Fibroblast of mammary gland (primary cell): ENCODE results near the gene MED9.
A peak's percentile ranks its signal among the peaks of the same experiment; 100 is the strongest.
"Not testable (repeated sequence)": the region's sequence is repeated elsewhere in the genome, so short reads cannot be mapped to it uniquely, and the experiment has no call there.

Experiments used
- DNase-seq: peaks from one replicate; pipeline ENCODE4 v3.0.0-alpha.2; 2010; ENCODE audit warnings: low read depth
- H3K4me3 ChIP-seq: 2 replicates; pipeline ENCODE4 v1.5.1; 2011; ENCODE audit warnings: low read depth, mild to moderate bottlenecking, low read length, moderate library complexity; ENCODE audit not compliant: control insufficient read depth
- TF ChIP-seq, protein P1 (sequence below): conservative IDR thresholded peaks from 2 replicates; pipeline ENCODE4 v1.5.1; 2011; ENCODE audit warnings: low read depth, low read length, inconsistent platforms; ENCODE audit not compliant: control insufficient read depth, insufficient read depth

MED9 gene

GRCh38 chr17:17476865-17477467 is at the start of gene MED9:
Gene MED9, plus strand, starts transcription at chr17:17477000. Its CDS starts 42 bp downstream, at chr17:17477042.
- DNase-seq = peak; percentile 90
- peak within 1 kb of the TSS; percentile 94 for H3K4me3 ChIP-seq
- TF ChIP-seq, protein P1, sequence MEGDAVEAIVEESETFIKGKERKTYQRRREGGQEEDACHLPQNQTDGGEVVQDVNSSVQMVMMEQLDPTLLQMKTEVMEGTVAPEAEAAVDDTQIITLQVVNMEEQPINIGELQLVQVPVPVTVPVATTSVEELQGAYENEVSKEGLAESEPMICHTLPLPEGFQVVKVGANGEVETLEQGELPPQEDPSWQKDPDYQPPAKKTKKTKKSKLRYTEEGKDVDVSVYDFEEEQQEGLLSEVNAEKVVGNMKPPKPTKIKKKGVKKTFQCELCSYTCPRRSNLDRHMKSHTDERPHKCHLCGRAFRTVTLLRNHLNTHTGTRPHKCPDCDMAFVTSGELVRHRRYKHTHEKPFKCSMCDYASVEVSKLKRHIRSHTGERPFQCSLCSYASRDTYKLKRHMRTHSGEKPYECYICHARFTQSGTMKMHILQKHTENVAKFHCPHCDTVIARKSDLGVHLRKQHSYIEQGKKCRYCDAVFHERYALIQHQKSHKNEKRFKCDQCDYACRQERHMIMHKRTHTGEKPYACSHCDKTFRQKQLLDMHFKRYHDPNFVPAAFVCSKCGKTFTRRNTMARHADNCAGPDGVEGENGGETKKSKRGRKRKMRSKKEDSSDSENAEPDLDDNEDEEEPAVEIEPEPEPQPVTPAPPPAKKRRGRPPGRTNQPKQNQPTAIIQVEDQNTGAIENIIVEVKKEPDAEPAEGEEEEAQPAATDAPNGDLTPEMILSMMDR = no peak

DNA sequence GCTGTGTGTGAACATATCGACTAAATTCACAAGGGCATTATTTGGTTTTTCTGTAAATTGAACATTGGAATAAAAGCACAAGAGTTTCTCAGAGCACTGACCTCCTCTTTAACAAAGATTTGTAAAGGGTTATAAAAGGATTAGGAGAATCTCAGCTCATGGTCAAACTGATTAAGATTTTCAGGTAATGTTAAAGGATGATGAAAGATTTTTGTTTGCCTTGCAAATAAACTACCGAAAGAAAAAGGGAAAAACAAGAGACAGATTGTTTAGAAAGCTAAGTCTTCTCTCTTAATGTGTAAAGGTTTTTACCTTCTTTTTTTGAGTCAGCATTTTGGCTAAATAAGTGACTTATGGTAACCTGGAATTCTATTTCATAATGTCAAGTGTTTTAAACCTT is 47.6 kb upstream of the MED9 start:
- H3K4me3 ChIP-seq = no peak overlapping the region
- TF ChIP-seq, protein P1 = no peak
- DNase-seq = no peak

DNA sequence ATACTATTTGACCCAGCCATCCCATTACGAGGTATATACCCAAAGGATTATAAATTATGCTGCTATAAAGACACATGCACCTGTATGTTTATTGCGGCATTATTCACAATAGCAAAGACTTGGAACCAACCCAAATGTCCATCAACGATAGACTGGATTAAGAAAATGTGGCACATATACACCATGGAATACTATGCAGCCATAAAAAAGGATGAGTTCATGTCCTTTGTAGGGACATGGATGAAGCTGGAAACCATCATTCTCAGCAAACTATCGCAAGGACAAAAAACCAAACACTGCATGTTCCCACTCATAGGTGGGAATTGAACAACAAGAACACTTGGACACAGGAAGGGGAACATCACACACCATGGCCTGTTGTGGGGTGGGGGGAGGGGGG is 45.9 kb upstream of the MED9 start:
- not testable (repeated sequence) for H3K4me3 ChIP-seq, DNase-seq

DNA sequence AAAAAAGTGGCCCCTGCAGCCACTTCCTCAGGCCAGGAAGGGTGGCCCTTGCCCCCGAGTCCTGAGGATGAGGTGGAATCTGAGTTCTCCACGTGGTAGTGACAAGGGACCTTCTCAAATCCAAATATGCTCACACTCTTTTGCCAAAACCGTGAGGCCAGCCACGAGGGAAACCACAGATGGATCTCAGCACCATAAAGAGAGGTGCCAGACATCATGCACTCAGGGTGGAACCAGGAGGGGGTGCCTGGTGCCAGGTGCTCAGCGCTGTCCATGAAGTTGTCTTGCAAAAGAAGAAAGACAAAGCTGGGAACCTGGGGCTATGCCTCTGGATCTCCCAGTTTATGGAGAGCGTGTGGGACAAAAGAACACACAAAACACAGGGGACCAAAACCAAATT is 45.2 kb upstream of the MED9 start:
- DNase-seq = no peak
- no peak overlapping the region for H3K4me3 ChIP-seq
- TF ChIP-seq, protein P1 = no peak

DNA sequence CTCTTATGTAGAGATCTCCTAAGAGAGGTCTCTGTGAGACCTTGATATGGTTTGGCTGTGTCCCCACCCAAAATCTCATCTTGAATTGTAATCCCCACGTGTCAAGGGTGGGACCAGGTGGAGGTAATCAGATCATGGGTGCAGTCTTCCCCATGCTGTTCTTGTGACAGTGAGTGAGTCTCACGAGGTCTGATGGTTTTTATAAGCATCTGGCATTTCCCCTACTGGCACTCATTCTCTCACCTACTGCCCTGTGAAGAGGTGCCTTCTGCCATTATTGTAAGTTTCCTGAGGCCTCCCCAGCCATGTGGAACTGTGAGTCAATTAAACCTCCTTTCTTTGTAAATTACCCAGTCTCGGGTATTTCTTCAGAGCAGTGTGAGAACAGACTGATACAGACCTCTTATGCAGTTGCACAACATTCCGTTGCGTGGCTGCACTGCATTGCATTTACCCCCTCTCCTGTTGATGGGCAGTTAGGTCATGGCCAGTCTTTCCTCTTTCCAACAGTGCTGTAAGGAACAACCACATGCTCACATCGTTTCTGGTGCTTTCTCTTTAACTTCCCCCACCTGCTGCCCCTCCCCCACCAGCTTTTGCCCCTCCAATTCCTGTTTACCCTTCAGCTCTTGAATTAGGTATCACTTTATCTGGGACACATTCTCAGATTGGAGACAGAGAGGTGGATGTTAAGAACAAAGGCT is 43.6 kb upstream of the MED9 start:
- no peak overlapping the region for H3K4me3 ChIP-seq
- peak; percentile 79 for DNase-seq
- TF ChIP-seq, protein P1 = no peak

- TF ChIP-seq, protein P1 = no peak
- no peak for DNase-seq
- H3K4me3 ChIP-seq = no peak overlapping the region
These were observed 42.3 kb upstream of the MED9 start for GRCh38 chr17:17434477-17434876.

DNA sequence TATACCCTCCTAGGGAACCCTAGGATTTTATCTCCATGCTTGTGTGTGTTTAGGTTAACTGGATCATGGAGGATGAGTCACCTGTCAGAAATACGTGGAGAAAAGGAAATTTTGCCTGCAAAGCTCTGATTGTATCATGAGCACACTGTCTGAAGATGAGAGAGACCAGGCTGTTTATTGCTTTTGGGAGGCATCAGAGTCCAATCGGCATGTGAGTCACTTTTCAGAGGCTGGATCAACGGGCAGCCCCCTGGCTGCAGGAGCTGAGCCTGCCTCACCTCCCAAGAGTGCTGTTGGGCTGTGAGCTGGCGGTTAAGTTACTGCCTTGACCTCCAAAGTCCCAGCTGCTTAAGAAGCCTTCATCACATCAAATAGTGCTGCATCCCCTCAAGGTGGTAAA is 41.5 kb upstream of the MED9 start:
- TF ChIP-seq, protein P1 = peak; percentile 58
- no peak overlapping the region for H3K4me3 ChIP-seq
- peak; percentile 96 for DNase-seq
